GM23338 (cell line): ENCODE results near the gene TMEM178B. TPM values are rescaled to one million over a fixed set of nuclear protein-coding genes. Genes with fewer than 3 reads are reported as not detected.
"Not testable (repeated sequence)": the region's sequence is repeated elsewhere in the genome, so short reads cannot be mapped to it uniquely, and the experiment has no call there.

Experiments used
- ATAC-seq: fragments of 200-7000 bp; cut with Tn5 transposase; 3 replicates; pipeline ENCODE4 v1.9.1; 2020
- DNase-seq: peaks from one replicate; pipeline ENCODE4 v3.0.0-alpha.2; 2015; ENCODE audit warnings: low spot score
- H2AFZ ChIP-seq: fragments of 200-600 bp; sonication (generic); 2 replicates; pipeline ENCODE4 v1.8.0; 2016; ENCODE audit warnings: antibody characterized with exemption, mild to moderate bottlenecking, moderate library complexity
- H3F3A ChIP-seq: fragments of 200-600 bp; sonication (generic); replicated peaks from 2 replicates; pipeline ENCODE4 v1.8.0; 2017; ENCODE audit warnings: antibody characterized with exemption, mixed run types, low read depth
- H3K27ac ChIP-seq: fragments of 200-600 bp; sonication (generic); 2 replicates; pipeline ENCODE4 v1.6.1; 2016; ENCODE audit warnings: low read depth
- H3K27me3 ChIP-seq: fragments of 200-600 bp; sonication (generic); 2 replicates; pipeline ENCODE4 v1.8.0; 2016; ENCODE audit warnings: mild to moderate bottlenecking, mixed run types, moderate library complexity; ENCODE audit not compliant: insufficient read depth
- H3K36me3 ChIP-seq: fragments of 200-600 bp; sonication (generic); 2 replicates; pipeline ENCODE4 v1.8.0; 2016; ENCODE audit warnings: mild to moderate bottlenecking; ENCODE audit not compliant: insufficient read depth
- H3K4me1 ChIP-seq: fragments of 200-600 bp; sonication (generic); 2 replicates; pipeline ENCODE4 v1.8.0; 2016; ENCODE audit warnings: mild to moderate bottlenecking, moderate library complexity; ENCODE audit not compliant: insufficient read depth
- H3K4me2 ChIP-seq: fragments of 200-600 bp; sonication (generic); 2 replicates; pipeline ENCODE4 v1.7.1; 2017; ENCODE audit warnings: mixed run types
- H3K4me3 ChIP-seq: fragments of 200-600 bp; sonication (generic); 2 replicates; pipeline ENCODE4 v1.6.1; 2016; ENCODE audit warnings: mixed run types
- H3K79me2 ChIP-seq: fragments of 200-600 bp; sonication (generic); replicated peaks from 2 replicates; pipeline ENCODE4 v1.8.0; 2017; ENCODE audit warnings: mild to moderate bottlenecking; ENCODE audit not compliant: insufficient read depth
- H3K9me2 ChIP-seq: fragments of 200-600 bp; sonication (generic); 2 replicates; pipeline ENCODE4 v1.8.0; 2017; ENCODE audit not compliant: insufficient read depth
- H4K20me1 ChIP-seq: fragments of 200-600 bp; sonication (generic); replicated peaks from 2 replicates; pipeline ENCODE4 v1.8.0; 2017; ENCODE audit warnings: mild to moderate bottlenecking; ENCODE audit not compliant: insufficient read depth
- H3K27ac Mint-ChIP-seq: 2 replicates; pipeline ENCODE4 v1.8.0; 2020; ENCODE audit warnings: inconsistent platforms, mild to moderate bottlenecking, moderate library complexity, mixed read lengths
- H3K27me3 Mint-ChIP-seq: 3 replicates; pipeline ENCODE4 v1.8.0; 2022; ENCODE audit warnings: low read depth, mild to moderate bottlenecking, moderate library complexity, mixed read lengths, inconsistent platforms; ENCODE audit not compliant: insufficient read depth, poor library complexity
- H3K36me3 Mint-ChIP-seq: 3 replicates; pipeline ENCODE4 v1.8.0; 2021; ENCODE audit warnings: low read depth, mild to moderate bottlenecking, inconsistent platforms, moderate library complexity, mixed read lengths
- H3K4me1 Mint-ChIP-seq: 3 replicates; pipeline ENCODE4 v1.8.0; 2020; ENCODE audit warnings: mild to moderate bottlenecking, inconsistent platforms, mixed read lengths
- H3K4me3 Mint-ChIP-seq: 3 replicates; pipeline ENCODE4 v1.8.0; 2021; ENCODE audit warnings: moderate library complexity, mild to moderate bottlenecking, inconsistent platforms, mixed read lengths
- H3K9me3 Mint-ChIP-seq: 3 replicates; pipeline ENCODE4 v1.8.0; 2020; ENCODE audit warnings: moderate library complexity, mild to moderate bottlenecking, inconsistent platforms, mixed read lengths
- EZH2 ChIP-seq: fragments of 200-600 bp; sonication (generic); IDR thresholded peaks from one replicate; pipeline ENCODE4 v1.8.0; 2017; ENCODE audit warnings: antibody characterized with exemption, mild to moderate bottlenecking, low read depth; ENCODE audit not compliant: unreplicated experiment
- JUNB ChIP-seq: IDR thresholded peaks from one replicate; pipeline ENCODE4 v1.6.1; 2016; ENCODE audit warnings: antibody characterized with exemption; ENCODE audit not compliant: unreplicated experiment
- POLR2AphosphoS5 ChIP-seq: IDR thresholded peaks from 2 replicates; pipeline ENCODE4 v1.6.1; 2016; ENCODE audit warnings: antibody characterized with exemption, low read depth
- ZNF114 ChIP-seq: fragments of 250-450 bp; sonication (Bioruptor Pico); IDR thresholded peaks from 2 replicates; pipeline ENCODE4 v1.5.0; 2020; ENCODE audit warnings: mild to moderate bottlenecking, moderate library complexity
- polyA plus RNA-seq: library from polyadenylated mRNA; unstranded; fragments of >200 nt; fragmentation: Nextera tagmentation; extraction: Ambion mirVana; gene quantifications from 2 replicates; pipeline ENCODE4 v1.2.1, GENCODE V29; 2016
- total RNA-seq: library from RNA; depleted of rRNA; stranded (reverse); fragments of >200 nt; shearing (Covaris generic); gene quantifications from 2 replicates; pipeline ENCODE4 v1.2.3, GENCODE V29; 2014
- TF ChIP-seq, protein P1 (sequence below), 2 experiments: fragments of 200-600 bp in 1 of 2; sonication (generic) in 1 of 2; conservative IDR thresholded peaks; 2 replicates each; pipeline versions ENCODE4 v1.5.1 to v1.6.1; 2016 to 2017; ENCODE audit warnings: antibody characterized with exemption in 2 of 2, low read depth in 2 of 2, mild to moderate bottlenecking in 2 of 2, moderate library complexity in 1 of 2
- TF ChIP-seq, protein P2 (sequence below): fragments of 250-450 bp; sonication (Bioruptor Pico); IDR thresholded peaks from 2 replicates; pipeline ENCODE4 v1.5.0; 2020; ENCODE audit warnings: mild to moderate bottlenecking, moderate library complexity

Gene TMEM178B
- total and polyA plus RNA-seq, 2 experiments from 2014 or later = 4.9 to 15.6 TPM

DNA sequence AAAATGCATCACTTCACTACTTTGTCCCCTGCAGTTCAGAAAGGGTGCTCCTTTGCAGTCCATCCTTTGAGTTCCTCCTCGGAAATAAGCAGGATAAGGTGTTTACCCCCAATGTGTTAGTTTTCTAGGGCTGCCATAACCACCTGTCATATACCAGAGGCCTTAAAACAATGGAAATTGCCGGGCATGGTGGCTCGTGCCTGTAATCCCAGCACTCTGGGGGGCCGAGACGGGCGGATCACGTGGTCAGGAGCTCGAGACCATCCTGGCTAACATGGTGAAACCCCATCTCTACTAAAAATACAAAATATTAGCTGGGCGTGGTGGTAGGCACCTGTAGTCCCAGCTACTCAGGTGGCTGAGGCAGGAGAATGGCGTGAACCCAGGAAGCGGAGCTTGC lies 330.0 kb downstream of the TMEM178B start:
- not testable (repeated sequence) for H3K4me3 ChIP-seq, H3K27me3 ChIP-seq, H3K9me3 Mint-ChIP-seq, H3K4me3 Mint-ChIP-seq, DNase-seq, H3K36me3 Mint-ChIP-seq, ATAC-seq, H3K27ac ChIP-seq, H3K79me2 ChIP-seq, H3F3A ChIP-seq, H4K20me1 ChIP-seq, H3K9me2 ChIP-seq, H3K4me2 ChIP-seq, H3K27me3 Mint-ChIP-seq, H3K27ac Mint-ChIP-seq, H3K36me3 ChIP-seq, H2AFZ ChIP-seq
- peaks cover 11% of the 10 kb centered on the region; the same call in 1 of the 2 replicates for H3K4me1 ChIP-seq
- H3K4me1 Mint-ChIP-seq = peaks cover 23% of the 10 kb centered on the region

DNA sequence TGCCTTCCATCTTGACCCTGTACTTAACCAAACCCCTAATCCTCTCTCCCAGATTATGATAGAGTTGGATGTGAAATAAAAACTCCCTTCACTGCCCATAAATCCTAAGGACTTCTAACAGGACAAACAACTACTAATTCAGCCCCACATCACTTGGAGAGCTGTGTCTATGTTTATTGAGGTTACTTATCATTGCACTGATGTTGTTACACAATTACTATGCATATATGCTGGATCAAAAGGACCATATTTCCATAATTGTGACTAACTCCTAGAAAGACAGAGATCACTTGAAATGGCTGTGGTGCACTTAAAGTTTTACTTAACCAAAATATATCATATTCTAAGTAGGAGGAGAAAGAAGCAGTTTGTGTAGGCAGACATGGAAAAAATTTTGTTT lies 332.5 kb downstream of the TMEM178B start:
- Histone ChIP-seq H3K36me3 (no peaks in the 10 kb centered on the region), H3F3A (peaks cover 18% of the 10 kb centered on the region), H4K20me1 (0 out of 2 replicates have a peak, but pooled peaks cover 3% of the 10 kb centered on the region), H3K79me2 (no peaks in the 10 kb centered on the region), H3K27me3 (no peaks in the 10 kb centered on the region), H3K9me2 (no peaks in the 10 kb centered on the region), H3K4me3 (no peak overlapping the region), H2AFZ (no peak overlapping the region), H3K4me2 (no peak overlapping the region), H3K27ac (no peak overlapping the region), H3K4me1 (peaks cover 31% of the 10 kb centered on the region)
- DNase-seq (no peak), ATAC-seq (no peak)
- Mint-ChIP-seq H3K4me3 (no peak overlapping the region), H3K27ac (no peak overlapping the region), H3K27me3 (peaks cover 7% of the 10 kb centered on the region), H3K36me3 (no peaks in the 10 kb centered on the region), H3K4me1 (peaks cover 39% of the 10 kb centered on the region), H3K9me3 (no peaks in the 10 kb centered on the region)
- TF ChIP-seq JUNB = no peak
- TF ChIP-seq ZNF114 (CRISPR knock-in tag) = no peak
- TF ChIP-seq, protein P1, sequence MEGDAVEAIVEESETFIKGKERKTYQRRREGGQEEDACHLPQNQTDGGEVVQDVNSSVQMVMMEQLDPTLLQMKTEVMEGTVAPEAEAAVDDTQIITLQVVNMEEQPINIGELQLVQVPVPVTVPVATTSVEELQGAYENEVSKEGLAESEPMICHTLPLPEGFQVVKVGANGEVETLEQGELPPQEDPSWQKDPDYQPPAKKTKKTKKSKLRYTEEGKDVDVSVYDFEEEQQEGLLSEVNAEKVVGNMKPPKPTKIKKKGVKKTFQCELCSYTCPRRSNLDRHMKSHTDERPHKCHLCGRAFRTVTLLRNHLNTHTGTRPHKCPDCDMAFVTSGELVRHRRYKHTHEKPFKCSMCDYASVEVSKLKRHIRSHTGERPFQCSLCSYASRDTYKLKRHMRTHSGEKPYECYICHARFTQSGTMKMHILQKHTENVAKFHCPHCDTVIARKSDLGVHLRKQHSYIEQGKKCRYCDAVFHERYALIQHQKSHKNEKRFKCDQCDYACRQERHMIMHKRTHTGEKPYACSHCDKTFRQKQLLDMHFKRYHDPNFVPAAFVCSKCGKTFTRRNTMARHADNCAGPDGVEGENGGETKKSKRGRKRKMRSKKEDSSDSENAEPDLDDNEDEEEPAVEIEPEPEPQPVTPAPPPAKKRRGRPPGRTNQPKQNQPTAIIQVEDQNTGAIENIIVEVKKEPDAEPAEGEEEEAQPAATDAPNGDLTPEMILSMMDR (conservative IDR thresholded peaks at IDR 0.05; ENCODE audit: low read depth in 2 of 2) = no peak
- TF ChIP-seq, protein P2, sequence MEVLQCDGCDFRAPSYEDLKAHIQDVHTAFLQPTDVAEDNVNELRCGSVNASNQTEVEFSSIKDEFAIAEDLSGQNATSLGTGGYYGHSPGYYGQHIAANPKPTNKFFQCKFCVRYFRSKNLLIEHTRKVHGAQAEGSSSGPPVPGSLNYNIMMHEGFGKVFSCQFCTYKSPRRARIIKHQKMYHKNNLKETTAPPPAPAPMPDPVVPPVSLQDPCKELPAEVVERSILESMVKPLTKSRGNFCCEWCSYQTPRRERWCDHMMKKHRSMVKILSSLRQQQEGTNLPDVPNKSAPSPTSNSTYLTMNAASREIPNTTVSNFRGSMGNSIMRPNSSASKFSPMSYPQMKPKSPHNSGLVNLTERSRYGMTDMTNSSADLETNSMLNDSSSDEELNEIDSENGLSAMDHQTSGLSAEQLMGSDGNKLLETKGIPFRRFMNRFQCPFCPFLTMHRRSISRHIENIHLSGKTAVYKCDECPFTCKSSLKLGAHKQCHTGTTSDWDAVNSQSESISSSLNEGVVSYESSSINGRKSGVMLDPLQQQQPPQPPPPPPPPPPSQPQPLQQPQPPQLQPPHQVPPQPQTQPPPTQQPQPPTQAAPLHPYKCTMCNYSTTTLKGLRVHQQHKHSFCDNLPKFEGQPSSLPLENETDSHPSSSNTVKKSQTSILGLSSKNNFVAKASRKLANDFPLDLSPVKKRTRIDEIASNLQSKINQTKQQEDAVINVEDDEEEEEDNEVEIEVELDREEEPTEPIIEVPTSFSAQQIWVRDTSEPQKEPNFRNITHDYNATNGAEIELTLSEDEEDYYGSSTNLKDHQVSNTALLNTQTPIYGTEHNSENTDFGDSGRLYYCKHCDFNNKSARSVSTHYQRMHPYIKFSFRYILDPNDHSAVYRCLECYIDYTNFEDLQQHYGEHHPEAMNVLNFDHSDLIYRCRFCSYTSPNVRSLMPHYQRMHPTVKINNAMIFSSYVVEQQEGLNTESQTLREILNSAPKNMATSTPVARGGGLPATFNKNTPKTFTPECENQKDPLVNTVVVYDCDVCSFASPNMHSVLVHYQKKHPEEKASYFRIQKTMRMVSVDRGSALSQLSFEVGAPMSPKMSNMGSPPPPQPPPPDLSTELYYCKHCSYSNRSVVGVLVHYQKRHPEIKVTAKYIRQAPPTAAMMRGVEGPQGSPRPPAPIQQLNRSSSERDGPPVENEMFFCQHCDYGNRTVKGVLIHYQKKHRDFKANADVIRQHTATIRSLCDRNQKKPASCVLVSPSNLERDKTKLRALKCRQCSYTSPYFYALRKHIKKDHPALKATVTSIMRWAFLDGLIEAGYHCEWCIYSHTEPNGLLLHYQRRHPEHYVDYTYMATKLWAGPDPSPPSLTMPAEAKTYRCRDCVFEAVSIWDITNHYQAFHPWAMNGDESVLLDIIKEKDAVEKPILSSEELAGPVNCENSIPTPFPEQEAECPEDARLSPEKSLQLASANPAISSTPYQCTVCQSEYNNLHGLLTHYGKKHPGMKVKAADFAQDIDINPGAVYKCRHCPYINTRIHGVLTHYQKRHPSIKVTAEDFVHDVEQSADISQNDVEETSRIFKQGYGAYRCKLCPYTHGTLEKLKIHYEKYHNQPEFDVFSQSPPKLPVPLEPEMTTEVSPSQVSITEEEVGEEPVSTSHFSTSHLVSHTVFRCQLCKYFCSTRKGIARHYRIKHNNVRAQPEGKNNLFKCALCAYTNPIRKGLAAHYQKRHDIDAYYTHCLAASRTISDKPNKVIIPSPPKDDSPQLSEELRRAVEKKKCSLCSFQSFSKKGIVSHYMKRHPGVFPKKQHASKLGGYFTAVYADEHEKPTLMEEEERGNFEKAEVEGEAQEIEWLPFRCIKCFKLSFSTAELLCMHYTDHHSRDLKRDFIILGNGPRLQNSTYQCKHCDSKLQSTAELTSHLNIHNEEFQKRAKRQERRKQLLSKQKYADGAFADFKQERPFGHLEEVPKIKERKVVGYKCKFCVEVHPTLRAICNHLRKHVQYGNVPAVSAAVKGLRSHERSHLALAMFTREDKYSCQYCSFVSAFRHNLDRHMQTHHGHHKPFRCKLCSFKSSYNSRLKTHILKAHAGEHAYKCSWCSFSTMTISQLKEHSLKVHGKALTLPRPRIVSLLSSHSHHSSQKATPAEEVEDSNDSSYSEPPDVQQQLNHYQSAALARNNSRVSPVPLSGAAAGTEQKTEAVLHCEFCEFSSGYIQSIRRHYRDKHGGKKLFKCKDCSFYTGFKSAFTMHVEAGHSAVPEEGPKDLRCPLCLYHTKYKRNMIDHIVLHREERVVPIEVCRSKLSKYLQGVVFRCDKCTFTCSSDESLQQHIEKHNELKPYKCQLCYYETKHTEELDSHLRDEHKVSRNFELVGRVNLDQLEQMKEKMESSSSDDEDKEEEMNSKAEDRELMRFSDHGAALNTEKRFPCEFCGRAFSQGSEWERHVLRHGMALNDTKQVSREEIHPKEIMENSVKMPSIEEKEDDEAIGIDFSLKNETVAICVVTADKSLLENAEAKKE = no peak
- no peak for TF ChIP-seq EZH2
- TF ChIP-seq POLR2AphosphoS5 = no peak
